Upper lobe of left lung (tissue), 6 donors: Measurements from ENCODE around the gene TUBD1. TPM values are rescaled to one million over a fixed set of nuclear protein-coding genes. Genes with fewer than 3 reads are reported as not detected.
"Not testable (repeated sequence)": the region's sequence is repeated elsewhere in the genome, so short reads cannot be mapped to it uniquely, and the experiment has no call there.

Experiments
- ATAC-seq, 2 donors: fragments of 200-7000 bp; cut with Tn5 transposase; one replicate each; pipeline ENCODE4 v1.9.1; 2022; ENCODE audit warnings: mild to moderate bottlenecking in 2 of 2, moderate library complexity in 2 of 2; ENCODE audit not compliant: low FRiP score in 2 of 2
- DNase-seq, 2 donors: peaks; one replicate each; pipeline ENCODE4 v3.0.0-alpha.2; 2019 to 2020
- H3K27ac ChIP-seq, 4 donors: fragments of 200-600 bp; sonication (generic); one replicate each; pipeline ENCODE4 v1.5.1; 2016 to 2019
- H3K27me3 ChIP-seq, 4 donors: fragments of 200-600 bp; sonication (generic); one replicate each; pipeline ENCODE4 v1.5.1; 2017 to 2019
- H3K36me3 ChIP-seq, 4 donors: fragments of 200-600 bp; sonication (generic); one replicate each; pipeline ENCODE4 v1.5.1; 2016 to 2019
- H3K4me1 ChIP-seq, 4 donors: fragments of 200-600 bp; sonication (generic); one replicate each; pipeline ENCODE4 v1.5.1; 2018 to 2019
- H3K4me3 ChIP-seq, 4 donors: fragments of 200-600 bp; sonication (generic); one replicate each; pipeline ENCODE4 v1.5.1; 2017 to 2019; ENCODE audit warnings: mild to moderate bottlenecking in 2 of 4, moderate library complexity in 1 of 4
- H3K9me3 ChIP-seq, 4 donors: fragments of 200-600 bp; sonication (generic); one replicate each; pipeline ENCODE4 v1.5.1; 2018 to 2019
- EP300 ChIP-seq, 4 donors: sonication (generic); formaldehyde crosslinking; IDR thresholded peaks; one replicate each; pipeline ENCODE4 v1.5.1; 2017; ENCODE audit warnings: antibody characterized with exemption in 4 of 4, control low read depth in 2 of 4
- POLR2A ChIP-seq, 4 donors: fragments of 450-650 bp; IDR thresholded peaks; one replicate each; pipeline ENCODE4 v1.5.1; 2016 to 2017; ENCODE audit warnings: antibody characterized with exemption in 4 of 4, mild to moderate bottlenecking in 2 of 4
- POLR2AphosphoS5 ChIP-seq, 2 donors: sonication (generic); formaldehyde crosslinking; IDR thresholded peaks; one replicate each; pipeline ENCODE4 v1.5.1; 2017; ENCODE audit warnings: antibody characterized with exemption in 2 of 2
- WGBS, 2 donors: methylation state at CpG; one replicate each; pipeline ENCODE4 v1.1.5; 2017 to 2018; 5-methylcytosine and 5-hydroxymethylcytosine counted together
- total RNA-seq, 6 donors: library from RNA; depleted of rRNA in 4 of 6; stranded (reverse); fragments of >200 nt in 4 of 6; gene quantifications; one replicate each; pipeline versions ENCODE4 v1.1.0 to v1.2.1, GENCODE V29; 2016 to 2021
- TF ChIP-seq, protein P1 (sequence below), 6 experiments: fragments of 450-650 bp in 4 of 6; fragments of 200-600 bp in 2 of 6; sonication (generic) in 2 of 6; IDR thresholded peaks; one replicate each; pipeline ENCODE4 v1.5.1; 2016 to 2019; ENCODE audit warnings: antibody characterized with exemption in 6 of 6
- donor health status: DM: no; HTN: no; CAD: no; lungs with moderate emphysema.
- donor health status: DM: no; HTN: yes; CAD: no; lungs with severe emphysema.

TUBD1 gene, protein sequence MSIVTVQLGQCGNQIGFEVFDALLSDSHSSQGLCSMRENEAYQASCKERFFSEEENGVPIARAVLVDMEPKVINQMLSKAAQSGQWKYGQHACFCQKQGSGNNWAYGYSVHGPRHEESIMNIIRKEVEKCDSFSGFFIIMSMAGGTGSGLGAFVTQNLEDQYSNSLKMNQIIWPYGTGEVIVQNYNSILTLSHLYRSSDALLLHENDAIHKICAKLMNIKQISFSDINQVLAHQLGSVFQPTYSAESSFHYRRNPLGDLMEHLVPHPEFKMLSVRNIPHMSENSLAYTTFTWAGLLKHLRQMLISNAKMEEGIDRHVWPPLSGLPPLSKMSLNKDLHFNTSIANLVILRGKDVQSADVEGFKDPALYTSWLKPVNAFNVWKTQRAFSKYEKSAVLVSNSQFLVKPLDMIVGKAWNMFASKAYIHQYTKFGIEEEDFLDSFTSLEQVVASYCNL
- 10 to 100 TPM in 1 of 6 donors, 1 to 10 TPM in 5; 3.1 to 52.4 (median 7.6) TPM for total RNA-seq

DNA sequence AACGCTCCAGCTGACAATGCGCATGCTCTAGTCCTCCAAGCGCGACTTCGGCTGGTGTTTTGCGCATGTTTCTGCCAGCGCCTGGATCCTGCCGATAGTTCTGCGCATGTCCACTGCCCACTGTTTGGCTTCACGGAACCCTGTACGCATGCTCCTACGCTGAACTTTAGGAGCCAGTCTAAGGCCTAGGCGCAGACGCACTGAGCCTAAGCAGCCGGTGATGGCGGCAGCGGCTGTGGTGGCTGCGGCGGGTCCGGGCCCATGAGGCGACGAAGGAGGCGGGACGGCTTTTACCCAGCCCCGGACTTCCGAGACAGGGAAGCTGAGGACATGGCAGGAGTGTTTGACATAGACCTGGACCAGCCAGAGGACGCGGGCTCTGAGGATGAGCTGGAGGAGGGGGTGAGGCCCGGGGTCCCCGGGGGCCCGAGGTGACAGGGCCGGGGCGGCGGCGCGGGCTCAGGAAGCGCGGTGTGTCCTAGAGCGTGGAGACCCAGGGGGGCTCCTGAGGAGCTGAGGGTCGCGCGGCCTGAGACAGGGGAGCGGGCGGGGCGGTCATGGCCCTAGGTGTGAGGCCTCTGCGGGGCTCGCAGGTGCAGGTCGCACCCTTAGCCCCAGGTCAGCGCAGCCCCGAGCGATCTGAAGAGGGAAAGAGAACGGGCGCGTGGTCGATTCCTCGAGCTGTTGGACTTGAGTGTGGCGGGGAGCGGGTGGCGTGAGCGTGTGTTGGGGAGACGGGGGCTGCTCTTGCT, at the start of gene TUBD1, which contains the start of gene RPS6KB1:
Gene TUBD1, minus strand, starts transcription at position 20 of the 752 bp plus-strand sequence. CDS start 1,941 bp downstream, outside the sequence.
Gene RPS6KB1, plus strand, starts transcription at position 198 of the 752 bp plus-strand sequence. Its CDS starts 64 bp downstream, at position 262.
- ATAC-seq: peak; percentile 99 to 100

DNA sequence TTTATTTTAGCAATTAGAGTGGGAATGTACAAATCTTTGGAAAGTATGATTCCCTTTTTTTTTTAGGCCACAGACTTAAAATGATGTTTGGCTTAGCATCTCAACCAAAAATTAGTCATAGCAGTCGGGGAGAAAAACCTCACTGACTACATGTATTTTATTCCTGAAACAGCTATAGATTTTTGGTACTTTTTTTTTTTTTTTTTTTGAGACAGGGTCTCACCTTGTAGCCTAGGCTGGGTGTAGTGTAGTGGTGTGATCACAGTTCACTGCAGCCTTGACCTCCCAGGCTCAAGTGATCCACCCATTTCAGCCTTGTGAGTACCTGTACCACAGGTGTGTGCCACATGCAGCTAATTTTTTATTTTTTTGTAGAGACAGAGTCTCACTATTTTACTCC, 48.4 kb upstream of the TUBD1 start:
- WGBS, 2 donors: 90 to 96% methylated on average over 1 of the region's 1 CpG
- peaks cover 8 to 81% (median 43%) of the 10 kb centered on the region in 4 donors for H3K36me3 ChIP-seq

More for the DNA sequence above, at the start of gene TUBD1, which contains the start of gene RPS6KB1:
- peak within 1 kb of the TSS; percentile 77 to 98 (median 92) for H3K4me3 ChIP-seq
- WGBS, 2 donors: 0 to 2% methylated on average over 10 to 51 of the region's 61 CpGs
- no peaks in the 10 kb centered on the region for H3K9me3 ChIP-seq
- H3K27ac ChIP-seq: peak within 1 kb of the TSS; percentile 92 to 95 (median 94)
- DNase-seq: peak; percentile 93 to 98
- peaks cover 0 to 16% (median 0%) of the 10 kb centered on the region in 4 donors for H3K36me3 ChIP-seq
- H3K4me1 ChIP-seq: peaks cover 21 to 40% (median 30%) of the 10 kb centered on the region in 4 donors
- TF ChIP-seq POLR2A (IDR thresholded peaks at IDR 0.05): peak in 2 of 4 donors; percentile 86 to 94
- TF ChIP-seq POLR2AphosphoS5 (IDR thresholded peaks at IDR 0.05): peak; percentile 86 to 98
- TF ChIP-seq, protein P1, sequence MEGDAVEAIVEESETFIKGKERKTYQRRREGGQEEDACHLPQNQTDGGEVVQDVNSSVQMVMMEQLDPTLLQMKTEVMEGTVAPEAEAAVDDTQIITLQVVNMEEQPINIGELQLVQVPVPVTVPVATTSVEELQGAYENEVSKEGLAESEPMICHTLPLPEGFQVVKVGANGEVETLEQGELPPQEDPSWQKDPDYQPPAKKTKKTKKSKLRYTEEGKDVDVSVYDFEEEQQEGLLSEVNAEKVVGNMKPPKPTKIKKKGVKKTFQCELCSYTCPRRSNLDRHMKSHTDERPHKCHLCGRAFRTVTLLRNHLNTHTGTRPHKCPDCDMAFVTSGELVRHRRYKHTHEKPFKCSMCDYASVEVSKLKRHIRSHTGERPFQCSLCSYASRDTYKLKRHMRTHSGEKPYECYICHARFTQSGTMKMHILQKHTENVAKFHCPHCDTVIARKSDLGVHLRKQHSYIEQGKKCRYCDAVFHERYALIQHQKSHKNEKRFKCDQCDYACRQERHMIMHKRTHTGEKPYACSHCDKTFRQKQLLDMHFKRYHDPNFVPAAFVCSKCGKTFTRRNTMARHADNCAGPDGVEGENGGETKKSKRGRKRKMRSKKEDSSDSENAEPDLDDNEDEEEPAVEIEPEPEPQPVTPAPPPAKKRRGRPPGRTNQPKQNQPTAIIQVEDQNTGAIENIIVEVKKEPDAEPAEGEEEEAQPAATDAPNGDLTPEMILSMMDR (IDR thresholded peaks at IDR 0.05): no peak
- no peak for TF ChIP-seq EP300 (IDR thresholded peaks at IDR 0.05)
- H3K27me3 ChIP-seq: no peaks in the 10 kb centered on the region

DNA sequence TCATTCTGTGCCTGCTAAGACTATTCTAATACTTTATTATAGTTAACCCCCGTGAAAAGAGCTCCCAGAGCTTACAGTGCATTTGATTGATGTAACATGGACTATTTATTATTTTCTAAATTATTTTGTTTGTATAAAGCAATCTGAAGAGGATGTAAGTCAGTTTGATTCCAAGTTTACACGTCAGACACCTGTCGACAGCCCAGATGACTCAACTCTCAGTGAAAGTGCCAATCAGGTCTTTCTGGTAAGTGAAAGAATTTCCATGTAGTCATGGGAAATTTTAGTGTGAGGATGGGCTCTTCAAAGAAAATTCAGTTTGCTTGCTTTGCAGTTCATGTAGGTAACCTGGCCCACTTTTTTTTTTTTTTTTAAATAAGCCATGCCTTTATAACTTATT, 48.0 kb upstream of the TUBD1 start:
- DNase-seq, ATAC-seq, H3K4me1 ChIP-seq, H3K27me3 ChIP-seq, H3K27ac ChIP-seq, H3K9me3 ChIP-seq, H3K4me3 ChIP-seq: not testable (repeated sequence)
- H3K36me3 ChIP-seq: peaks cover 13 to 81% (median 43%) of the 10 kb centered on the region in 4 donors
- 73 to 88% methylated on average over 3 of the region's 3 CpGs for WGBS, 2 donors

More for the DNA sequence above, 48.4 kb upstream of the TUBD1 start:
- Histone ChIP-seq H3K9me3 (no peaks in the 10 kb centered on the region), H3K27me3 (no peaks in the 10 kb centered on the region), H3K27ac (no peak overlapping the region), H3K4me1 (no peaks in the 10 kb centered on the region), H3K4me3 (no peak overlapping the region)
- ATAC-seq: no peak
- no peak for DNase-seq
- no peak for TF ChIP-seq POLR2AphosphoS5 (IDR thresholded peaks at IDR 0.05)
- TF ChIP-seq, protein P1 (IDR thresholded peaks at IDR 0.05): no peak
- TF ChIP-seq POLR2A (IDR thresholded peaks at IDR 0.05): no peak
- TF ChIP-seq EP300 (IDR thresholded peaks at IDR 0.05): no peak

GRCh38 chr17:59933317-59933716, 40.6 kb upstream of the TUBD1 start:
- H3K36me3 ChIP-seq: peaks cover 47 to 99% (median 64%) of the 10 kb centered on the region in 4 donors
- WGBS, 2 donors: 89 to 93% methylated on average over 1 of the region's 1 CpG

DNA sequence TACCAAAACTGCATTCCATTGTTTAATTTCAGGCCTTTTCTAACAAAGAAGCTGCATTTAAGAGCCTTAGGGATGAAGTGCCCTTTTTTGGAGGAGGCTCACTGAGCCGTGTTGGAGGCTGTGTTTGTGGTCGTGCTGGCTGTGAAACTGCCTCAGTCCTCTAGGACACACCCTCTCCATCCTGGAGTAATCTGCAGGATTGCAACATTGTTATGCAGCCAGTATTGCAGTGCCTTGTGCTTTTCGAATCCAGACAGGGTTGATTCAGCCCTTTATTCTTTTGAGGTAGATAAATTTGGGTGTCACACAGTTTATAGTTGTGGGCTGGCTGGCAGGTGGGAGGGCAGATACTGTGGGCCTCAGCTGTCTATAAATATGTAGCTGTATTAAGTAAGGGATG, 38.0 kb upstream of the TUBD1 start:
- ATAC-seq: peak in 1 of 2 donors; percentile 91
- H3K4me3 ChIP-seq, H3K4me1 ChIP-seq, H3K27me3 ChIP-seq, H3K27ac ChIP-seq, H3K9me3 ChIP-seq: not testable (repeated sequence)
- peak in 1 of 2 donors; percentile 22 for DNase-seq
- WGBS, 2 donors: 25 to 54% methylated on average over 3 of the region's 3 CpGs
- H3K36me3 ChIP-seq: peaks cover 54 to 100% (median 69%) of the 10 kb centered on the region in 4 donors

More at GRCh38 chr17:59933317-59933716, 40.6 kb upstream of the TUBD1 start:
- H3K27ac ChIP-seq, H3K9me3 ChIP-seq, H3K4me1 ChIP-seq, DNase-seq, H3K27me3 ChIP-seq, ATAC-seq, H3K4me3 ChIP-seq: not testable (repeated sequence)

DNA sequence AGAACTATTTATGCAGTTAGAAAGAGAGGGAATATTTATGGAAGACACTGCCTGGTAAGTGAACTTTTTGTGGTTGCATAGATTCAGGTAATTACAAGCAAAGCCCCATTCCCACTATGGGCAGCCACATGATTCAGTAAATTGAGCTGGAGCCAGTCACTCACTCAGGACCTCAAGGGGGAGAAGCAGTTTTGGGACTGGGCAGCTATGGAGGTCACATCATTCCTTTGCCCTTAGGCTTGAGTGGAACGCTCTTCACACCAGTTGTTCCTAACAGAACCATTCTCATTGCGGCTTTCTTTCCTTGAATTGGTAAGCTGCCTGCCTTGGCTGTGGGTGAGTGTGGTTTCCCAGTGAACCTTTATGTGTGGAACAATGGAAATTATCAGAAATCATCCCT, 37.4 kb upstream of the TUBD1 start:
- not testable (repeated sequence) for H3K27me3 ChIP-seq, H3K4me1 ChIP-seq, DNase-seq, ATAC-seq, H3K9me3 ChIP-seq, H3K4me3 ChIP-seq, H3K27ac ChIP-seq
- H3K36me3 ChIP-seq: peaks cover 48 to 100% (median 66%) of the 10 kb centered on the region in 4 donors
- 94 to 100% methylated on average over 2 of the region's 2 CpGs for WGBS, 2 donors

- not testable (repeated sequence) for H3K27me3 ChIP-seq, H3K4me1 ChIP-seq, H3K27ac ChIP-seq, DNase-seq, ATAC-seq, H3K9me3 ChIP-seq, H3K4me3 ChIP-seq
- 98% methylated on average over 5 of the region's 5 CpGs for WGBS, 2 donors
- H3K36me3 ChIP-seq: peaks cover 0 to 95% (median 40%) of the 10 kb centered on the region in 4 donors
Observed at GRCh38 chr17:59920637-59921036, 27.9 kb upstream of the TUBD1 start.
